Mesothelial cell of epicardium (in vitro differentiated cells): Measurements from ENCODE around the gene TBC1D21. TPM values are rescaled to one million over a fixed set of nuclear protein-coding genes. Genes with fewer than 3 reads are reported as not detected.

Experiments
- DNase-seq, 2 experiments: peaks; one replicate each; pipeline ENCODE4 v3.0.0; 2021; ENCODE audit warnings: low spot score in 2 of 2; ENCODE audit not compliant: unreplicated experiment in 2 of 2
- H3K27ac Mint-ChIP-seq: 2 replicates; pipeline ENCODE4 v1.8.0; 2021; ENCODE audit warnings: mixed read lengths
- H3K27me3 Mint-ChIP-seq: 2 replicates; pipeline ENCODE4 v1.8.0; 2021; ENCODE audit warnings: low read depth, mixed read lengths
- H3K36me3 Mint-ChIP-seq: 2 replicates; pipeline ENCODE4 v1.8.0; 2021; ENCODE audit warnings: mixed read lengths
- H3K4me1 Mint-ChIP-seq: 2 replicates; pipeline ENCODE4 v1.8.0; 2021; ENCODE audit warnings: mixed read lengths
- H3K4me3 Mint-ChIP-seq: 2 replicates; pipeline ENCODE4 v1.8.0; 2021; ENCODE audit warnings: mild to moderate bottlenecking, moderate library complexity, mixed read lengths
- H3K9me3 Mint-ChIP-seq: 2 replicates; pipeline ENCODE4 v1.8.0; 2021; ENCODE audit warnings: mixed read lengths
- CTCF ChIP-seq: fragments of 200-600 bp; sonication (generic); IDR thresholded peaks from one replicate; pipeline ENCODE4 v1.5.0; 2021; ENCODE audit warnings: antibody characterized with exemption; ENCODE audit not compliant: unreplicated experiment
- total RNA-seq: library from RNA; stranded (reverse); gene quantifications from 3 replicates; pipeline ENCODE4 v1.2.1, GENCODE V29; 2021

TBC1D21 gene
- total RNA-seq, 1 donor from 2014 or later, result not detected

GRCh38 chr15:73838831-73839426 lies 34.4 kb upstream of the TBC1D21 start:
- no peaks in the 10 kb centered on the region for H3K9me3 Mint-ChIP-seq
- peaks cover 5% of the 10 kb centered on the region for H3K4me1 Mint-ChIP-seq
- H3K27me3 Mint-ChIP-seq, result peaks cover 74% of the 10 kb centered on the region
- H3K27ac Mint-ChIP-seq, result no peak overlapping the region
- no peak for DNase-seq
- H3K4me3 Mint-ChIP-seq, result no peak overlapping the region
- TF ChIP-seq CTCF, result no peak
- H3K36me3 Mint-ChIP-seq, result no peaks in the 10 kb centered on the region

- no peak for TF ChIP-seq CTCF
- Mint-ChIP-seq H3K36me3 (no peaks in the 10 kb centered on the region), H3K4me1 (peaks cover 5% of the 10 kb centered on the region), H3K27ac (no peak overlapping the region), H3K27me3 (peaks cover 67% of the 10 kb centered on the region), H3K9me3 (no peaks in the 10 kb centered on the region), H3K4me3 (no peak overlapping the region)
- no peak for DNase-seq
Observed at GRCh38 chr15:73839699-73840377, 33.5 kb upstream of the TBC1D21 start.

GRCh38 chr15:73840771-73841170 lies 32.6 kb upstream of the TBC1D21 start:
- Mint-ChIP-seq H3K27me3 (peaks cover 60% of the 10 kb centered on the region), H3K4me3 (no peak overlapping the region)

GRCh38 chr15:73841756-73842725 lies 31.3 kb upstream of the TBC1D21 start:
- no peak overlapping the region for H3K27ac Mint-ChIP-seq
- no peak for DNase-seq
- peaks cover 5% of the 10 kb centered on the region for H3K4me1 Mint-ChIP-seq
- H3K27me3 Mint-ChIP-seq, result peaks cover 55% of the 10 kb centered on the region
- no peaks in the 10 kb centered on the region for H3K9me3 Mint-ChIP-seq
- no peaks in the 10 kb centered on the region for H3K36me3 Mint-ChIP-seq
- no peak overlapping the region for H3K4me3 Mint-ChIP-seq
- no peak for TF ChIP-seq CTCF

More at GRCh38 chr15:73840771-73841170, 32.6 kb upstream of the TBC1D21 start:
- Mint-ChIP-seq H3K27ac (no peak overlapping the region), H3K36me3 (no peaks in the 10 kb centered on the region), H3K4me1 (peaks cover 5% of the 10 kb centered on the region), H3K9me3 (no peaks in the 10 kb centered on the region)
- TF ChIP-seq CTCF, result no peak
- DNase-seq, result no peak

GRCh38 chr15:73843787-73844186 lies 29.6 kb upstream of the TBC1D21 start:
- Mint-ChIP-seq H3K9me3 (no peaks in the 10 kb centered on the region), H3K27me3 (peaks cover 53% of the 10 kb centered on the region), H3K4me1 (peaks cover 4% of the 10 kb centered on the region), H3K36me3 (no peaks in the 10 kb centered on the region), H3K27ac (no peak overlapping the region), H3K4me3 (no peak overlapping the region)
- no peak for TF ChIP-seq CTCF
- no peak for DNase-seq
